HepG2 (cell line): ENCODE data around the gene PPP2R5D.

Source experiments
- HOXA9 ChIP-seq: sonication (generic); formaldehyde crosslinking; IDR thresholded peaks from 2 replicates; pipeline ENCODE4 v1.8.1; 2022; ENCODE audit warnings: missing genetic modification reagents, mild to moderate bottlenecking, moderate library complexity, borderline replicate concordance
- KMT2B ChIP-seq: IDR thresholded peaks from 2 replicates; pipeline ENCODE4 v1.6.1; 2016; ENCODE audit warnings: missing genetic modification reagents, missing compliant biosample characterization
- ZC3H4 ChIP-seq: sonication (generic); formaldehyde crosslinking; IDR thresholded peaks from 2 replicates; pipeline ENCODE4 v1.4.0; 2020; ENCODE audit warnings: missing genetic modification reagents, borderline replicate concordance
- ZNF30 ChIP-seq: sonication (generic); formaldehyde crosslinking; IDR thresholded peaks from 2 replicates; pipeline ENCODE4 v1.5.0; 2020; ENCODE audit warnings: mild to moderate bottlenecking, missing genetic modification reagents

DNA sequence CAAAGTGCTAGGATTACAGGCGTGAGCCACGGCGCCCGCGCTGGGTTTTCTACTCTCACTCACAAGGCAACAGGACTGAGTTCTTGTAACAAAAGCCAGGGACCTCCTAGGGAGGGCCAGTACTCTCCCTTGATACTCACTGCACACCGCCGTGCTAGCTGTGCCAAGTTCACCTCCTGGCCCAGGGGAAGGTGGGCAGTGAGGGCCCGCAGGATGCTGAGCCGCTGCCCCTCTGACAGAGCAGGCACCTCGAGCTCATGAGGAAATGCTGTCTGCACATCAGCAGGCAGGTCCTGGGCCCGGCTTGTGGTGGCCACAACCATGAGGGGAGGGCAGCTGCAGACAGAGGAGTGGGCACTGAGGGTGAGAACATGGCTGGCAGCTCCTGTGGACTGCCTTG is 17.1 kb upstream of the PPP2R5D start:
- no peak for TF ChIP-seq HOXA9 (CRISPR knock-in tag)
- no peak for TF ChIP-seq ZC3H4
- TF ChIP-seq ZNF30 (CRISPR knock-in tag): no peak
- TF ChIP-seq KMT2B: no peak
